HEK293 (cell line): ENCODE results near the gene LRRC74A.
"Not testable (repeated sequence)": the region's sequence is repeated elsewhere in the genome, so short reads cannot be mapped to it uniquely, and the experiment has no call there.

Experiments used
- CTCF ChIP-seq: fragments of 450-650 bp; formaldehyde crosslinking; IDR thresholded peaks from 2 replicates; pipeline ENCODE4 v1.5.1; 2016; ENCODE audit warnings: missing biosample characterization, missing genetic modification characterization
- INSM2 ChIP-seq: fragments of 450-650 bp; formaldehyde crosslinking; IDR thresholded peaks from 2 replicates; pipeline ENCODE4 v1.5.1; 2016; ENCODE audit warnings: missing biosample characterization, missing genetic modification characterization
- SETDB1 ChIP-seq: IDR thresholded peaks from one replicate; pipeline ENCODE4 v1.6.1; 2017; ENCODE audit warnings: mild to moderate bottlenecking, low read length, moderate library complexity, mixed read lengths; ENCODE audit not compliant: insufficient read length
- ZNF184 ChIP-seq: fragments of 450-650 bp; IDR thresholded peaks from 2 replicates; pipeline ENCODE4 v1.5.1; 2018; ENCODE audit warnings: missing biosample characterization, mild to moderate bottlenecking, missing genetic modification characterization
- ZNF274 ChIP-seq, 2 experiments: fragments of 200-500 bp in 1 of 2; fragments of 450-650 bp in 1 of 2; sonication (Bioruptor generic) in 1 of 2; formaldehyde crosslinking in 1 of 2; IDR thresholded peaks; 2 replicates each; pipeline versions ENCODE4 v1.5.1 to v1.6.1; 2014 to 2016; ENCODE audit warnings: borderline replicate concordance in 1 of 2, inconsistent platforms in 1 of 2, low read length in 1 of 2, missing biosample characterization in 1 of 2, missing genetic modification characterization in 1 of 2
- ZNF529 ChIP-seq: fragments of 450-650 bp; formaldehyde crosslinking; IDR thresholded peaks from 2 replicates; pipeline ENCODE4 v1.5.1; 2017; ENCODE audit warnings: missing genetic modification characterization, missing biosample characterization; ENCODE audit not compliant: insufficient replicate concordance
- ZNF548 ChIP-seq: fragments of 450-650 bp; formaldehyde crosslinking; IDR thresholded peaks from 2 replicates; pipeline ENCODE4 v1.5.1; 2016; ENCODE audit warnings: missing biosample characterization, missing genetic modification characterization
- ZNF596 ChIP-seq: fragments of 450-650 bp; IDR thresholded peaks from 2 replicates; pipeline ENCODE4 v1.5.0; 2018; ENCODE audit warnings: missing biosample characterization, mild to moderate bottlenecking, missing genetic modification characterization, moderate library complexity
- ZNF621 ChIP-seq: fragments of 450-650 bp; formaldehyde crosslinking; IDR thresholded peaks from 2 replicates; pipeline ENCODE4 v1.5.1; 2017; ENCODE audit warnings: missing biosample characterization, missing genetic modification characterization
- ZSCAN5A ChIP-seq: fragments of 450-650 bp; formaldehyde crosslinking; IDR thresholded peaks from 2 replicates; pipeline ENCODE4 v1.5.1; 2016; ENCODE audit warnings: missing biosample characterization, missing genetic modification characterization
- TF ChIP-seq, protein P1 (sequence below): fragments of 450-650 bp; IDR thresholded peaks from 2 replicates; pipeline ENCODE4 v1.5.1; 2018; ENCODE audit warnings: missing biosample characterization, missing genetic modification characterization

DNA sequence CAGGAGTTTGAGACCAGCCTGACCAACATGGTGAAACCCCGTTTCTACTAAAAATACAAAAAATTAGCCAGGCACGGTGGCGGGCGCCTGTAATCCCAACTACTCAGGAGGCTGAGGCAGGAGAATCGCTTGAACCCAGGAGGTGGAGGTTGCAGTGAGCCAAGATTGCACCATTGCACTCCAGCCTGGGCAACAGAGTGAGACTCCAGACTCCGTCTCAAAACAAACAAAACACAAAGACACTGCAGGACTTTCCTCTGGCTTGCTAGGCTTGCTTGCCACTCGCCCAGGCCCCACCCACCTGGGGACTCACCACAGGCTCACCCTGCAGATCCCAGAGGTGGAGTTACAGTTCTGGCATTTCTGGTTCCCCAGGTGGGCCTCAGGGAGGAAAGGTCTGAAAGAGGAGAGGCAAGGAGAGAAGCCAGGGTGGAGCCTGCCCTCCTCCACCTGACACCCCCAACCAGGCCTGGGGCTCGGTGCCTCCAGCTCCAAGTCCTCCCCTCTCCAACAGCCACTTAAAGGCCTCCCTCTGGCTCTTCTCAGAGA, 88.4 kb downstream of the LRRC74A start:
- not testable (repeated sequence) for TF ChIP-seq CTCF (tag by site-specific recombination); INSM2 (tag by site-specific recombination); ZNF274 (IDR thresholded peaks at IDR 0.05; ENCODE audit: low read length); ZNF274 (tag by site-specific recombination; IDR thresholded peaks at IDR 0.05; ENCODE audit: borderline replicate concordance); SETDB1; ZNF548 (tag by site-specific recombination); ZNF529 (tag by site-specific recombination); ZNF621 (tag by site-specific recombination); ZSCAN5A (tag by site-specific recombination); ZNF184 (tag by site-specific recombination); ZNF596 (tag by site-specific recombination)
- TF ChIP-seq, protein P1, sequence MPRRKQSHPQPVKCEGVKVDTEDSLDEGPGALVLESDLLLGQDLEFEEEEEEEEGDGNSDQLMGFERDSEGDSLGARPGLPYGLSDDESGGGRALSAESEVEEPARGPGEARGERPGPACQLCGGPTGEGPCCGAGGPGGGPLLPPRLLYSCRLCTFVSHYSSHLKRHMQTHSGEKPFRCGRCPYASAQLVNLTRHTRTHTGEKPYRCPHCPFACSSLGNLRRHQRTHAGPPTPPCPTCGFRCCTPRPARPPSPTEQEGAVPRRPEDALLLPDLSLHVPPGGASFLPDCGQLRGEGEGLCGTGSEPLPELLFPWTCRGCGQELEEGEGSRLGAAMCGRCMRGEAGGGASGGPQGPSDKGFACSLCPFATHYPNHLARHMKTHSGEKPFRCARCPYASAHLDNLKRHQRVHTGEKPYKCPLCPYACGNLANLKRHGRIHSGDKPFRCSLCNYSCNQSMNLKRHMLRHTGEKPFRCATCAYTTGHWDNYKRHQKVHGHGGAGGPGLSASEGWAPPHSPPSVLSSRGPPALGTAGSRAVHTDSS (tag by site-specific recombination): not testable (repeated sequence)
